Liver (tissue), 9 donors: ENCODE data around the gene SLU7. TPM values are rescaled to one million over a fixed set of nuclear protein-coding genes. Genes with fewer than 3 reads are reported as not detected.

Source experiments
- DNase-seq: peaks from one replicate; pipeline ENCODE4 v3.0.0-alpha.2; 2017; ENCODE audit warnings: low spot score
- H3K27ac ChIP-seq, 2 donors: one replicate each; pipeline ENCODE4 v1.7.0; 2013; ENCODE audit warnings: inconsistent platforms in 2 of 2, low read length in 2 of 2, control low read depth in 1 of 2, low read depth in 1 of 2, mild to moderate bottlenecking in 1 of 2
- H3K27me3 ChIP-seq, 4 donors: one replicate each; pipeline versions ENCODE4 v1.6.1 to v1.7.0; 2013; ENCODE audit warnings: low read length in 3 of 4, inconsistent platforms in 1 of 4, mild to moderate bottlenecking in 1 of 4, moderate library complexity in 1 of 4; ENCODE audit not compliant: control insufficient read depth in 4 of 4, insufficient read depth in 4 of 4
- H3K36me3 ChIP-seq, 4 donors: one replicate each; pipeline versions ENCODE4 v1.6.1 to v1.7.0; 2013; ENCODE audit warnings: low read length in 3 of 4, mild to moderate bottlenecking in 3 of 4, low read depth in 1 of 4, moderate library complexity in 1 of 4; ENCODE audit not compliant: control insufficient read depth in 4 of 4, insufficient read depth in 3 of 4
- H3K4me1 ChIP-seq, 4 donors: one replicate each; pipeline versions ENCODE4 v1.6.1 to v1.7.0; 2013; ENCODE audit warnings: low read length in 3 of 4, mild to moderate bottlenecking in 3 of 4, moderate library complexity in 1 of 4; ENCODE audit not compliant: control insufficient read depth in 4 of 4, insufficient read depth in 4 of 4
- H3K4me3 ChIP-seq, 3 donors: one replicate each; pipeline versions ENCODE4 v1.6.1 to v1.7.0; 2013; ENCODE audit warnings: low read length in 3 of 3, control low read depth in 1 of 3, low read depth in 1 of 3, mild to moderate bottlenecking in 1 of 3
- H3K9ac ChIP-seq, 2 donors: one replicate each; pipeline ENCODE4 v1.7.0; 2013; ENCODE audit warnings: low read length in 2 of 2, mild to moderate bottlenecking in 2 of 2, moderate library complexity in 2 of 2, control low read depth in 1 of 2, low read depth in 1 of 2
- H3K9me3 ChIP-seq, 4 donors: one replicate each; pipeline versions ENCODE4 v1.6.1 to v1.7.0; 2013; ENCODE audit warnings: low read length in 3 of 4; ENCODE audit not compliant: control insufficient read depth in 4 of 4
- EGR1 ChIP-seq, 2 donors: IDR thresholded peaks; 2 replicates each; pipeline ENCODE4 v1.6.1; 2016 to 2018; ENCODE audit warnings: antibody characterized with exemption in 2 of 2, low read depth in 2 of 2
- FOXA1 ChIP-seq: IDR thresholded peaks from 2 replicates; pipeline ENCODE4 v1.6.1; 2016; ENCODE audit warnings: antibody characterized with exemption
- FOXA2 ChIP-seq: IDR thresholded peaks from 2 replicates; pipeline ENCODE4 v1.6.1; 2016; ENCODE audit warnings: antibody characterized with exemption
- GABPA ChIP-seq, 2 donors: IDR thresholded peaks in 1 of 2; conservative IDR thresholded peaks in 1 of 2; 2 replicates each; pipeline ENCODE4 v1.6.1; 2016; ENCODE audit warnings: antibody characterized with exemption in 2 of 2, mild to moderate bottlenecking in 1 of 2, moderate library complexity in 1 of 2
- HNF4A ChIP-seq, 2 donors: conservative IDR thresholded peaks; 2 replicates each; pipeline ENCODE4 v1.6.1; 2016; ENCODE audit warnings: antibody characterized with exemption in 2 of 2, mild to moderate bottlenecking in 2 of 2
- HNF4G ChIP-seq: IDR thresholded peaks from 2 replicates; pipeline ENCODE4 v1.6.1; 2016; ENCODE audit warnings: antibody characterized with exemption
- JUND ChIP-seq, 2 donors: IDR thresholded peaks; 2 replicates each; pipeline ENCODE4 v1.6.1; 2016; ENCODE audit warnings: antibody characterized with exemption in 2 of 2
- MAX ChIP-seq: IDR thresholded peaks from 2 replicates; pipeline ENCODE4 v1.6.1; 2016; ENCODE audit warnings: antibody characterized with exemption
- NR2F2 ChIP-seq: IDR thresholded peaks from 2 replicates; pipeline ENCODE4 v1.6.1; 2016; ENCODE audit warnings: antibody characterized with exemption
- RAD21 ChIP-seq, 2 donors: IDR thresholded peaks; 2 replicates each; pipeline ENCODE4 v1.6.1; 2016; ENCODE audit warnings: antibody characterized with exemption in 2 of 2, mild to moderate bottlenecking in 2 of 2
- RXRA ChIP-seq, 2 donors: IDR thresholded peaks; 2 replicates each; pipeline ENCODE4 v1.6.1; 2017 to 2018; ENCODE audit warnings: antibody characterized with exemption in 2 of 2, mild to moderate bottlenecking in 1 of 2
- SP1 ChIP-seq: IDR thresholded peaks from 2 replicates; pipeline ENCODE4 v1.6.1; 2018; ENCODE audit warnings: antibody characterized with exemption, mild to moderate bottlenecking
- TAF1 ChIP-seq: conservative IDR thresholded peaks from 2 replicates; pipeline ENCODE4 v1.6.1; 2016; ENCODE audit warnings: antibody characterized with exemption, mild to moderate bottlenecking
- YY1 ChIP-seq: IDR thresholded peaks from 2 replicates; pipeline ENCODE4 v1.6.1; 2016; ENCODE audit warnings: antibody characterized with exemption, mild to moderate bottlenecking
- WGBS: extraction: QIAGEN DNeasy Blood & Tissue Kit; methylation state at CpG from one replicate; pipeline ENCODE4 v1.1.7; 2013; 5-methylcytosine and 5-hydroxymethylcytosine counted together
- polyA plus RNA-seq, 2 donors: library from polyadenylated mRNA; stranded (reverse) in 1 of 2; unstranded in 1 of 2; fragments of 200-250 nt in 1 of 2; fragments of >200 nt in 1 of 2; fragmentation: Nextera tagmentation in 1 of 2; extraction: Ambion mirVana in 1 of 2; gene quantifications; one replicate each; pipeline versions ENCODE4 v1.2.1 to v1.2.3, GENCODE V29; 2013 to 2015
- total RNA-seq, 2 donors: library from RNA; depleted of rRNA; stranded (reverse); fragments of >200 nt; gene quantifications; one replicate each; pipeline ENCODE4 v1.2.3, GENCODE V29; 2014
- TF ChIP-seq, protein P1 (sequence below): fragments of 150-350 bp; IDR thresholded peaks from 2 replicates; pipeline ENCODE4 v1.5.1; 2017; ENCODE audit warnings: improper control_type of control experiment, low read depth, low read length; ENCODE audit not compliant: missing input control
- TF ChIP-seq, protein P2 (sequence below): IDR thresholded peaks from 2 replicates; pipeline ENCODE4 v1.6.1; 2016; ENCODE audit warnings: antibody characterized with exemption, mild to moderate bottlenecking
- donor health status: healthy.
- donor health status: healthy.
- donor health status: healthy.
- donor health status: healthy.
- donor health status: healthy.

Gene SLU7
- total and polyA plus RNA-seq, 4 donors = 7.1 to 21.8 (median 17.6) TPM

DNA sequence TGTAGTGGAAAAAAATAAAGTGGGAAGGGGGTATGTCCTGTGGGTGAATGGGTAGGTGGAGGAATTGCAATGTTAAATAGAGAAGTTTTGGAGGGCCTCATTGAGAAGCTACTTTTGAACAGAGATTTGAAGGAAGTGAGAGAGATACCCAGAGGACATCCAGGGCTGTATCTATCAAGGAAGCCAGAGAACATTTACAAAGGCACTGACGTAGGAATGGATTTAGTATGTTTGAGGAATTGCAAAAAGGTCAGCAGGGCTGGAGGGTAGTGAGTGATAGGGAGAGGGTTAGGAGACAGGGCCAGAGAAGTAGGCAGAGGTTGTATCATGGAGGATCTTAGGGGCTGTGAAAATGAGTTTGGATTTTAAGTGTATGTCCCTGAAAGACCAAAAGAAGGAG is 16.7 kb upstream of the SLU7 start:
- Histone ChIP-seq H3K9me3 (no peaks in the 10 kb centered on the region), H3K36me3 (no peaks in the 10 kb centered on the region), H3K4me1 (peaks cover 0 to 10% (median 7%) of the 10 kb centered on the region in 4 donors), H3K27me3 (no peaks in the 10 kb centered on the region), H3K27ac (no peak overlapping the region), H3K4me3 (no peak overlapping the region), H3K9ac (no peak overlapping the region)
- no peak for TF ChIP-seq GABPA (IDR thresholded peaks at IDR 0.05 in 1 of 2, conservative IDR thresholded peaks at IDR 0.05 in 1 of 2)
- TF ChIP-seq, protein P1, sequence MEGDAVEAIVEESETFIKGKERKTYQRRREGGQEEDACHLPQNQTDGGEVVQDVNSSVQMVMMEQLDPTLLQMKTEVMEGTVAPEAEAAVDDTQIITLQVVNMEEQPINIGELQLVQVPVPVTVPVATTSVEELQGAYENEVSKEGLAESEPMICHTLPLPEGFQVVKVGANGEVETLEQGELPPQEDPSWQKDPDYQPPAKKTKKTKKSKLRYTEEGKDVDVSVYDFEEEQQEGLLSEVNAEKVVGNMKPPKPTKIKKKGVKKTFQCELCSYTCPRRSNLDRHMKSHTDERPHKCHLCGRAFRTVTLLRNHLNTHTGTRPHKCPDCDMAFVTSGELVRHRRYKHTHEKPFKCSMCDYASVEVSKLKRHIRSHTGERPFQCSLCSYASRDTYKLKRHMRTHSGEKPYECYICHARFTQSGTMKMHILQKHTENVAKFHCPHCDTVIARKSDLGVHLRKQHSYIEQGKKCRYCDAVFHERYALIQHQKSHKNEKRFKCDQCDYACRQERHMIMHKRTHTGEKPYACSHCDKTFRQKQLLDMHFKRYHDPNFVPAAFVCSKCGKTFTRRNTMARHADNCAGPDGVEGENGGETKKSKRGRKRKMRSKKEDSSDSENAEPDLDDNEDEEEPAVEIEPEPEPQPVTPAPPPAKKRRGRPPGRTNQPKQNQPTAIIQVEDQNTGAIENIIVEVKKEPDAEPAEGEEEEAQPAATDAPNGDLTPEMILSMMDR = no peak
- no peak for TF ChIP-seq HNF4G
- no peak for TF ChIP-seq JUND (IDR thresholded peaks at IDR 0.05)
- TF ChIP-seq, protein P2, sequence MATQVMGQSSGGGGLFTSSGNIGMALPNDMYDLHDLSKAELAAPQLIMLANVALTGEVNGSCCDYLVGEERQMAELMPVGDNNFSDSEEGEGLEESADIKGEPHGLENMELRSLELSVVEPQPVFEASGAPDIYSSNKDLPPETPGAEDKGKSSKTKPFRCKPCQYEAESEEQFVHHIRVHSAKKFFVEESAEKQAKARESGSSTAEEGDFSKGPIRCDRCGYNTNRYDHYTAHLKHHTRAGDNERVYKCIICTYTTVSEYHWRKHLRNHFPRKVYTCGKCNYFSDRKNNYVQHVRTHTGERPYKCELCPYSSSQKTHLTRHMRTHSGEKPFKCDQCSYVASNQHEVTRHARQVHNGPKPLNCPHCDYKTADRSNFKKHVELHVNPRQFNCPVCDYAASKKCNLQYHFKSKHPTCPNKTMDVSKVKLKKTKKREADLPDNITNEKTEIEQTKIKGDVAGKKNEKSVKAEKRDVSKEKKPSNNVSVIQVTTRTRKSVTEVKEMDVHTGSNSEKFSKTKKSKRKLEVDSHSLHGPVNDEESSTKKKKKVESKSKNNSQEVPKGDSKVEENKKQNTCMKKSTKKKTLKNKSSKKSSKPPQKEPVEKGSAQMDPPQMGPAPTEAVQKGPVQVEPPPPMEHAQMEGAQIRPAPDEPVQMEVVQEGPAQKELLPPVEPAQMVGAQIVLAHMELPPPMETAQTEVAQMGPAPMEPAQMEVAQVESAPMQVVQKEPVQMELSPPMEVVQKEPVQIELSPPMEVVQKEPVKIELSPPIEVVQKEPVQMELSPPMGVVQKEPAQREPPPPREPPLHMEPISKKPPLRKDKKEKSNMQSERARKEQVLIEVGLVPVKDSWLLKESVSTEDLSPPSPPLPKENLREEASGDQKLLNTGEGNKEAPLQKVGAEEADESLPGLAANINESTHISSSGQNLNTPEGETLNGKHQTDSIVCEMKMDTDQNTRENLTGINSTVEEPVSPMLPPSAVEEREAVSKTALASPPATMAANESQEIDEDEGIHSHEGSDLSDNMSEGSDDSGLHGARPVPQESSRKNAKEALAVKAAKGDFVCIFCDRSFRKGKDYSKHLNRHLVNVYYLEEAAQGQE = no peak
- TF ChIP-seq MAX = no peak
- no peak for TF ChIP-seq YY1
- no peak for TF ChIP-seq TAF1
- 78% methylated on average over 1 of the region's 1 CpG for whole genome bisulfite sequencing
- DNase-seq = no peak

GRCh38 chr5:160434022-160434531 is 15.2 kb upstream of the SLU7 start:
- no peak for DNase-seq
- H3K4me3 ChIP-seq = no peak overlapping the region
- peaks cover 0 to 8% (median 6%) of the 10 kb centered on the region in 4 donors for H3K4me1 ChIP-seq
- no peaks in the 10 kb centered on the region for H3K9me3 ChIP-seq
- H3K27me3 ChIP-seq = no peaks in the 10 kb centered on the region
- H3K36me3 ChIP-seq = no peaks in the 10 kb centered on the region
- TF ChIP-seq TAF1 (no peak), JUND (IDR thresholded peaks at IDR 0.05) (no peak)
- H3K9ac ChIP-seq = no peak overlapping the region
- WGBS = 79% methylated on average over 9 of the region's 9 CpGs
- H3K27ac ChIP-seq = no peak overlapping the region

GRCh38 chr5:160432787-160433186 is 13.9 kb upstream of the SLU7 start:
- H3K27me3 ChIP-seq = no peaks in the 10 kb centered on the region
- WGBS = 86% methylated on average over 7 of the region's 7 CpGs
- TF ChIP-seq GABPA (IDR thresholded peaks at IDR 0.05 in 1 of 2, conservative IDR thresholded peaks at IDR 0.05 in 1 of 2) (no peak), HNF4A (conservative IDR thresholded peaks at IDR 0.05) (no peak), YY1 (no peak), FOXA2 (no peak), SP1 (no peak), RXRA (IDR thresholded peaks at IDR 0.05) (no peak), HNF4G (no peak), NR2F2 (no peak), RAD21 (IDR thresholded peaks at IDR 0.05) (no peak), EGR1 (IDR thresholded peaks at IDR 0.05; ENCODE audit: low read depth in 2 of 2) (no peak), TAF1 (no peak), MAX (no peak), FOXA1 (no peak)
- TF ChIP-seq, protein P2 = no peak

More at GRCh38 chr5:160432787-160433186, 13.9 kb upstream of the SLU7 start:
- Histone ChIP-seq H3K9ac (no peak overlapping the region), H3K9me3 (no peaks in the 10 kb centered on the region), H3K4me3 (no peak overlapping the region), H3K4me1 (no peaks in the 10 kb centered on the region), H3K36me3 (no peaks in the 10 kb centered on the region), H3K27ac (no peak overlapping the region)
- DNase-seq = no peak
